GM12878 (cell line): Measurements from ENCODE around the gene CHRM2. TPM values are rescaled to one million over a fixed set of nuclear protein-coding genes. Genes with fewer than 3 reads are reported as not detected.

Experiments used
- ATAC-seq: fragments of 200-7000 bp; cut with Tn5 transposase; 3 replicates; pipeline ENCODE4 v1.9.1; 2020; ENCODE audit warnings: mild to moderate bottlenecking, moderate library complexity
- BruUV-seq: library from RNA; stranded (reverse); fragments of 400-500 nt; replicated peaks from 2 replicates; lab custom pipeline; 2021; lab: Mats Ljungman, UMichigan
- CTCF ChIA-PET: fragments of 300-600 bp; sonication (Branson Sonifier 250); formaldehyde crosslinking; extraction: SDS; loops from one replicate; lab custom pipeline; 2021; ENCODE audit warnings: inconsistent platforms; lab: Yijun Ruan, JAX
- POLR2A ChIA-PET: fragments of 350-600 bp; formaldehyde crosslinking; extraction: SDS; loops from one replicate; lab custom pipeline; 2021; ENCODE audit warnings: inconsistent platforms; lab: Charles Lee
- RAD21 ChIA-PET: fragments of 300-600 bp; sonication (Branson Sonifier 250); formaldehyde crosslinking; loops from one replicate; lab custom pipeline; 2023; ENCODE audit warnings: antibody characterized with exemption; ENCODE audit not compliant: unreplicated experiment; lab: Charles Lee
- SMC1A ChIA-PET: fragments of 300-600 bp; sonication (Branson Sonifier 250); formaldehyde crosslinking; loops from one replicate; lab custom pipeline; 2023; ENCODE audit not compliant: unreplicated experiment, uncharacterized antibody; lab: Charles Lee
- DNase-seq: peaks from one replicate; pipeline ENCODE4 v3.0.0-alpha.2; 2011; ENCODE audit warnings: low read depth, low spot score
- FAIRE-seq: peaks from 3 replicates; lab custom pipeline; 2011; peaks lifted over from hg19 to GRCh38; lab: Jason Lieb, UNC
- H2AFZ ChIP-seq: 2 replicates; pipeline ENCODE4 v1.6.0; 2011; ENCODE audit warnings: low read depth, low read length, control low read depth; ENCODE audit not compliant: control insufficient read depth
- H3K27ac ChIP-seq: 2 replicates; pipeline ENCODE4 v1.5.1; 2011; ENCODE audit warnings: control low read depth; ENCODE audit not compliant: control insufficient read depth, insufficient read depth
- H3K27me3 ChIP-seq, 2 experiments: replicated peaks in 1 of 2; 2 replicates each; pipeline versions ENCODE4 v1.6.0 to v1.6.1; 2011; ENCODE audit warnings: low read length in 1 of 2; ENCODE audit not compliant: control insufficient read depth in 2 of 2, insufficient read depth in 2 of 2
- H3K36me3 ChIP-seq, 2 experiments: 2 replicates each; pipeline ENCODE4 v1.5.1; 2011; ENCODE audit warnings: low read length in 1 of 2; ENCODE audit not compliant: control insufficient read depth in 2 of 2, insufficient read depth in 2 of 2
- H3K4me1 ChIP-seq: 2 replicates; pipeline ENCODE4 v1.6.1; 2011; ENCODE audit warnings: mild to moderate bottlenecking, low read length, moderate library complexity, mixed read lengths; ENCODE audit not compliant: control insufficient read depth, insufficient read depth
- H3K4me2 ChIP-seq: 2 replicates; pipeline ENCODE4 v1.6.0; 2011; ENCODE audit warnings: control low read depth; ENCODE audit not compliant: control insufficient read depth, insufficient read depth
- H3K4me3 ChIP-seq: fragments of 200-600 bp; sonication (generic); 2 replicates; pipeline ENCODE4 v1.5.1; 2016
- H3K79me2 ChIP-seq: 2 replicates; pipeline ENCODE4 v1.6.0; 2011; ENCODE audit warnings: low read length; ENCODE audit not compliant: control insufficient read depth, insufficient read depth
- H3K9ac ChIP-seq: 2 replicates; pipeline ENCODE4 v1.8.0; 2011; ENCODE audit warnings: low read length, control low read depth, mixed read lengths; ENCODE audit not compliant: control insufficient read depth, insufficient read depth
- H3K9me3 ChIP-seq: replicated peaks from 3 replicates; pipeline ENCODE4 v1.5.1; 2011; ENCODE audit warnings: mild to moderate bottlenecking, low read length; ENCODE audit not compliant: control insufficient read depth, insufficient read depth
- H4K20me1 ChIP-seq: 2 replicates; pipeline ENCODE4 v1.6.0; 2011; ENCODE audit not compliant: control insufficient read depth, insufficient read depth
- ASH2L ChIP-seq: fragments of 300-600, 200-600 bp; sonication (generic); IDR thresholded peaks from 2 replicates; pipeline ENCODE4 v1.6.1; 2017; ENCODE audit warnings: low read depth, mild to moderate bottlenecking, borderline replicate concordance
- BHLHE40 ChIP-seq, 2 experiments: fragments of 450-650 bp in 1 of 2; IDR thresholded peaks; 2 replicates each; pipeline ENCODE4 v1.6.1; 2011 to 2017; ENCODE audit warnings: low read depth in 2 of 2, borderline replicate concordance in 1 of 2, improper control_type of control experiment in 1 of 2, low read length in 1 of 2, mild to moderate bottlenecking in 1 of 2
- CHD1 ChIP-seq: IDR thresholded peaks from 2 replicates; pipeline ENCODE4 v1.6.1; 2012; ENCODE audit warnings: low read depth, low read length, improper control_type of control experiment
- IRF4 ChIP-seq: IDR thresholded peaks from 2 replicates; pipeline ENCODE4 v1.6.1; 2011; ENCODE audit warnings: low read depth, low read length
- KLF5 ChIP-seq: fragments of 450-650 bp; IDR thresholded peaks from 2 replicates; pipeline ENCODE4 v1.6.1; 2014; ENCODE audit warnings: mild to moderate bottlenecking; ENCODE audit not compliant: partially characterized antibody
- MYB ChIP-seq: fragments of 150-350 bp; IDR thresholded peaks from 2 replicates; pipeline ENCODE4 v1.6.1; 2014; ENCODE audit warnings: mild to moderate bottlenecking, low read depth, low read length, borderline replicate concordance
- PAX5 ChIP-seq: IDR thresholded peaks from 2 replicates; pipeline ENCODE4 v1.6.1; 2011; ENCODE audit warnings: low read depth, low read length, borderline replicate concordance
- RAD21 ChIP-seq: IDR thresholded peaks from 2 replicates; pipeline ENCODE4 v1.6.1; 2011; ENCODE audit warnings: mild to moderate bottlenecking, low read depth, low read length, moderate library complexity; ENCODE audit not compliant: insufficient read depth
- REST ChIP-seq: IDR thresholded peaks from 2 replicates; pipeline ENCODE4 v1.6.1; 2012; ENCODE audit warnings: mild to moderate bottlenecking, low read depth, low read length
- TAF1 ChIP-seq: IDR thresholded peaks from 2 replicates; pipeline ENCODE4 v1.6.1; 2011; ENCODE audit warnings: mild to moderate bottlenecking, low read depth, low read length, borderline replicate concordance
- TCF12 ChIP-seq: IDR thresholded peaks from 2 replicates; pipeline ENCODE4 v1.6.1; 2011; ENCODE audit warnings: low read depth, mild to moderate bottlenecking, low read length
- TCF3 ChIP-seq: IDR thresholded peaks from 2 replicates; pipeline ENCODE4 v1.6.1; 2012; ENCODE audit warnings: low read depth, mild to moderate bottlenecking, low read length, borderline replicate concordance; ENCODE audit not compliant: insufficient read depth
- ZNF274 ChIP-seq: IDR thresholded peaks from one replicate; pipeline ENCODE4 v1.8.0; 2011; ENCODE audit not compliant: insufficient read length, insufficient read depth
- WGBS: methylation state at CpG from one replicate; pipeline ENCODE4 v1.1.6; 2016; ENCODE audit warnings: low lambda C conversion rate; ENCODE audit not compliant: insufficient replicate concordance, insufficient coverage; ENCODE audit errors: missing lambda C conversion rate; 5-methylcytosine and 5-hydroxymethylcytosine counted together
- in situ Hi-C: fragments of 300-500 bp; cut with MboI; formaldehyde crosslinking; loops from 9 replicates; pipeline ENCODE4 v1.14.3; 2018; ENCODE audit warnings: mixed read lengths
- intact Hi-C: fragments of 100-400 bp; cut with micrococcal nuclease; formaldehyde crosslinking; loops from one replicate; pipeline ENCODE4 v1.14.2; 2022; ENCODE audit not compliant: unreplicated experiment
- polyA plus RNA-seq, 11 experiments: library from polyadenylated mRNA; depleted of rRNA in 4 of 11; unstranded in 6 of 11; stranded (reverse) in 5 of 11; fragments of >200 nt; fragmentation: Nextera tagmentation in 4 of 11; fragmentation: Illumina TruSeq in 1 of 11; extraction: Ambion mirVana in 4 of 11; extraction: Trizol in 1 of 11; gene quantifications; 1 replicate in 1 of 11; 2 replicates in 10 of 11; pipeline versions ENCODE4 v1.2.1 to v1.2.3, GENCODE V29; 2011 to 2016; ENCODE audit warnings: inconsistent platforms in 2 of 11, missing spikeins in 2 of 11, low read depth in 1 of 11
- total RNA-seq, 4 experiments: library from RNA; depleted of rRNA in 3 of 4; stranded (reverse); fragments of >200 nt in 3 of 4; fragmentation: Illumina TruSeq in 1 of 4; extraction: Trizol in 1 of 4; gene quantifications; 2 replicates each; pipeline versions ENCODE4 v1.2.1 to v1.2.3, GENCODE V29; 2013 to 2021
- TF ChIP-seq, protein P1 (sequence below): IDR thresholded peaks from 2 replicates; pipeline ENCODE4 v1.6.1; 2012; ENCODE audit warnings: low read depth, low read length, improper control_type of control experiment

CHRM2 gene
- total and polyA plus RNA-seq, 10 of the 15 experiments (the other 5 are each of a cell fraction or from before 2014, with no cell fraction given) = 0.05 TPM; not detected in 9

- TF ChIP-seq PAX5 = no peak
- no peak for TF ChIP-seq TCF12
- no peak for TF ChIP-seq MYB
- TF ChIP-seq ASH2L = no peak
- TF ChIP-seq BHLHE40 (IDR thresholded peaks at IDR 0.05; ENCODE audit: borderline replicate concordance in 1 of 2, low read depth in 2 of 2, low read length in 1 of 2) = no peak
- TF ChIP-seq, protein P1, sequence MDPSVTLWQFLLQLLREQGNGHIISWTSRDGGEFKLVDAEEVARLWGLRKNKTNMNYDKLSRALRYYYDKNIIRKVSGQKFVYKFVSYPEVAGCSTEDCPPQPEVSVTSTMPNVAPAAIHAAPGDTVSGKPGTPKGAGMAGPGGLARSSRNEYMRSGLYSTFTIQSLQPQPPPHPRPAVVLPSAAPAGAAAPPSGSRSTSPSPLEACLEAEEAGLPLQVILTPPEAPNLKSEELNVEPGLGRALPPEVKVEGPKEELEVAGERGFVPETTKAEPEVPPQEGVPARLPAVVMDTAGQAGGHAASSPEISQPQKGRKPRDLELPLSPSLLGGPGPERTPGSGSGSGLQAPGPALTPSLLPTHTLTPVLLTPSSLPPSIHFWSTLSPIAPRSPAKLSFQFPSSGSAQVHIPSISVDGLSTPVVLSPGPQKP = no peak
Observed at GRCh38 chr7:136971776-136972175, 103.3 kb downstream of the CHRM2 start (continued).

GRCh38 chr7:136976504-136977251, 108.2 kb downstream of the CHRM2 start:
- ChIA-PET CTCF (interaction anchor here (1.1 kb wide), 1 partner anchor 73 kb away, joined by 3 read pairs; no protein-coding TSS in a partner anchor), POLR2A (no interaction called here)
- DNase-seq = no peak
- Histone ChIP-seq H3K79me2 (no peaks in the 10 kb centered on the region), H3K9ac (no peak overlapping the region)
- TF ChIP-seq IRF4 = no peak
- TF ChIP-seq CHD1 = no peak
- TF ChIP-seq REST = no peak
- TF ChIP-seq KLF5 = no peak
- no peak for TF ChIP-seq TCF3
- no peak for TF ChIP-seq RAD21
- no peak for TF ChIP-seq ZNF274
- TF ChIP-seq TAF1 = no peak
- TF ChIP-seq, all 136 proteins: peak for 0
- WGBS = 0% methylated on average over 2 of the region's 2 CpGs
- no peaks in the 10 kb centered on the region for H3K36me3 ChIP-seq
- no peaks in the 10 kb centered on the region for H4K20me1 ChIP-seq
- no peaks in the 10 kb centered on the region for H3K4me1 ChIP-seq
- intact Hi-C loops = no loop called here
- no peak overlapping the region for H2AFZ ChIP-seq
- SMC1A ChIA-PET = no interaction called here
- H3K4me3 ChIP-seq = no peak overlapping the region
- H3K27ac ChIP-seq = no peak overlapping the region
- RAD21 ChIA-PET = no interaction called here
- H3K4me2 ChIP-seq = no peak overlapping the region
- no peak for FAIRE-seq
- H3K27me3 ChIP-seq = no peaks in the 10 kb centered on the region
- in situ Hi-C loops = no loop called here
- ATAC-seq = no peak
- no peaks in the 10 kb centered on the region for H3K9me3 ChIP-seq
- BruUV-seq = no TSS peak
